T follicular helper cell (primary cell): Measurements from ENCODE around the gene C11orf52.
"Not testable (repeated sequence)": the region's sequence is repeated elsewhere in the genome, so short reads cannot be mapped to it uniquely, and the experiment has no call there.

Experiments
- DNase-seq: peaks from one replicate; pipeline ENCODE4 v3.0.0-alpha.2; 2020; ENCODE audit warnings: low read depth
- total RNA-seq, 2 experiments: gene quantifications; one replicate each; lab custom pipeline; 2026; lab: John Stamatoyannopoulos, UW

C11orf52 gene, protein sequence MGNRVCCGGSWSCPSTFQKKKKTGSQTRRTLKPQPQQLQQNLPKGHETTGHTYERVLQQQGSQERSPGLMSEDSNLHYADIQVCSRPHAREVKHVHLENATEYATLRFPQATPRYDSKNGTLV
- 0 reads per million in 2 experiments for total RNA-seq

DNA sequence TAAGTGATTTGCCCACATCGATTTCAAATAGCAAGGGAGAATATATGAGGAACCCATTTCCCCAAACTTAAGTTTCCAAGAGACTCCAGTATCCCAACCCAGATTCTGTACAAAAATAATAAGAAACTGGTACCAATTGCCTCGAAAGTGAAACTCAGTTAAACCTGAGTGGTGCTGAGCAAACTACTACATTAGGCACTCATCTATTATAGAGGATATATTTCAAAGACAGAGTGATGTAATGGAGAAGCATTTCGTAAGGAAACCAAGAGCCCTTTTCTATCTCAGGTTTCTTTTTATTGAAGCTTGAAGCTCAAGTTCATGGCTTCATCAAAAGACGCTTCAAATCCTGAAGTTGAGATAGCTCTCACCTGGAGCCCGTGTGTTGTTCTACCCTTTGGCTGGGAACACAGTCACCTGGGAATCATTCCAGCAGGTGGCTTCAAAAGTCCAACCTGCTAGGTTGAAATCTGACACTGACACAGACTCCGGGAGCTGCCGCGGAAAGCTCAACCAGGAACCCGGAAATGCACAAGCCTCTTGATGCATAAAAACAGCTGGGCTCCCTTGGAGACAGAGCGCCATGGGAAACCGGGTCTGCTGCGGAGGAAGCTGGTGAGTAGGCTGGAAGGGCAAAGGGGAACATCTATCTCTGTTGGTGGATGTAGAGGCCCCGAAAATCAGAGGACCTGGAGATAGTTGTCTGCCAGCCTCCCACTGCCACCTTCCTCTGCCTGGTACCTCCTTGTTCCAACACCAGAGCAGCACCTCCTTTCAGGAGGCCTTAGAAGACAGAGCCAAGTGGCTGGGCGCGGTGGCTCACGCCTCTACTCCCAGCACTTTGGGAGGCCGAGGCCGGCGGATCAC, at the start of gene C11orf52:
Gene C11orf52, plus strand, starts transcription at position 524 of the 867 bp plus-strand sequence. Its CDS starts 60 bp downstream, at position 584.
- DNase-seq, result no peak

DNA sequence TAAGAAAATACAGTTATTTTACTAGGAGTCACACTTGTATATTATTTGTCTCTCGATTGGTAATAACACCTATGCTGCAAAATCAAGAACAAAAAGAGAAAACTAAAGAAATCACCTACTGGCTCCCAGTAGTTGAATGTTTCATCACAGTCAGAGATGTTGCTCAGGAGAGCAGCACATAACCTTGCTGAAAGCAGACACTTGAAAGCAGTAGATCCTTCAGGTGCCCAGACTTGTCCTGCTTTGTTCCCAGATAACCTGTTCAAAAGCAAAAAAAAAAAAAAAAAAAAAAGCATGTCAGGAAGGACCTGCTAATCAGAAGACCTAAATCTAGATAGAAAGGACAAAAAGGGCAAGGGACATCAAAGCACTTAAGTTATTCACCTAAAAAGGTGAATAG, 48.6 kb upstream of the C11orf52 start:
- no peak for DNase-seq

DNA sequence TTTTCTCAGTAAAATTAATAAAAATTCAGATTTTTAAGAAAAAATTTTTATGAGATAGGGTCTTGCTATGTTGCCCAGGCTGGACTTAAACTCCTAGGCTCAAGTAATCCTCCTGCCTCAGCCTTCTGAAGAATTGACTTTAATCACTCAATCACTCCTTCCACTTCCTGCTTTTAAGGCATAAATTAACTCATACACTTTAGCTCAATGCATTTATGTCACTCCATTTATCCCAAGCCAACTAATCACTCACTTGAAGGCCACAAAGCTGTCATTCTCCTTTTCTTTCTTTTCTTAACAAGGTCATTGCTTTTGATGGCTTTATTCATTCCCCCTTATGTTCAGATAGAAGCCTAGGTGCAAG, 48.2 kb upstream of the C11orf52 start:
- no peak for DNase-seq

- DNase-seq, result peak; percentile 86
These were observed 47.6 kb upstream of the C11orf52 start, which contains the start of gene ALG9 for GRCh38 chr11:111870886-111871692. ALG9 (minus strand) TSS chr11:111871581; CDS start chr11:111871482, 99 bp downstream.

DNA sequence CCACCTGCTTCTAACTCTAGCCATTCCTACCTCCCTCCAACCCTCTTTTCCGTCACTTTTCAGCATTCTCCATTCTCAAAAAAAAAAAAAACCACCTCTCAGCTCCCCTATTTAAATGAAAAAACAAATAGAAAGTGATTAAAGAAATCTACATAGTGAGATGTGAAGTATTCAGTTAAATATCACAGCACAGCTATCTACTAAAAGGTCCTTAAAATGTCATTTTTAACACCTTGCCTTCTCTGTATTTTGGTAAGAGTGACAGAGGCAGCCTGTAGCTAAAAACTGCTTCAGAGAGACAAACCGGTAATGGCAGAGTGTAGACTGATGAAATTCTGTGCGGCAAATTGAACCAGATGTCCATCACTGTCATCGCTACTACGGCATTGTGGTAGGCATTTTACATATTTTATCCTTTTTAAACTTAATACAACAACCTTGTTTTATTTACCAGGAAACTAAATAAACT, 47.0 kb upstream of the C11orf52 start:
- DNase-seq, result no peak

GRCh38 chr11:111878385-111878848, 40.3 kb upstream of the C11orf52 start:
- no peak for DNase-seq

DNA sequence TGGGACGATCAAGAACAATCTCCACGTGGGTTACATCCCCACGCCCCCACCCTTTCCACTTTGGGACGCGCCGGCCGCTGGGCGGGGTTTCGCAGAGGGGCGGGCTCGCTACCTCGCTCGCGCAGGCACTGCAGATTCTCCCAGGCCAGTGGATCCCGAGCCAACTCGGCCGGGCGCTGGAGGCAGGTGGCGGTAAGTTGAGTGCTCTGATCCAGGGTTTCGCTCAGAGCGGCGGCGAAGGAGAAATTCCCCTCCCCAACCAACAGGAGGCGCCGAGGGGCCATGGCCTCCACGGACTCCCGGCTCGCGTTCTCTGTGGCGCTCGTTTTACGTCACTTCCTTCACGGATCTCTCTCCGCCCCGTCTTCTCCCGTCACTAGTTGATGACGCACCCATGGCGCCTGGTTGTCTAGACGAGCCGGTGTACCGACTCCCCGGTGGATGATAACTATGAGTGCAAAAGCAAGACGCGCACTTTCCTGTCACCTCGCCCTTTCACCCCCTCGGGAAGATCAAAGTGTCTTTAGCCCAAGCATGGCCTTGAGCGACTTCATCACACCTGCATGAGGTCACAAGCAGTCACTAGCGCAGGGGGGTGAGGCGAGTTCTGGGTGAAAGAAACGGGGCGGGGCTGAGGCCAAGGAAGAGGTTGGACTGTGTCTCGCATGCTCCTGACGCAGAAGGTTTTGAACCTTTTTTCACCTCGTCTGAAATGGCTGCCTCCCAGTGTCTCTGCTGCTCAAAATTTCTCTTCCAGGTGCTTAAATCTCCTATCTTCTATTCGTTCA, 39.7 kb upstream of the C11orf52 start, which contains the start of the genes CFAP68 and FDXACB1:
Gene CFAP68, plus strand, starts transcription at position 693 of the 788 bp plus-strand sequence. Its CDS starts 20 bp downstream, at position 713.
Gene FDXACB1, minus strand, starts transcription at position 317 of the 788 bp plus-strand sequence. Its CDS starts 33 bp downstream, at position 284.
- peak; percentile 95 for DNase-seq

GRCh38 chr11:111879637-111879960, 39.1 kb upstream of the C11orf52 start:
- DNase-seq, result no peak

- DNase-seq, result no peak
These were observed 36.5 kb upstream of the C11orf52 start for GRCh38 chr11:111882202-111882601.

GRCh38 chr11:111885053-111885452, 33.7 kb upstream of the C11orf52 start:
- DNase-seq, result not testable (repeated sequence)

GRCh38 chr11:111886032-111886431, 32.7 kb upstream of the C11orf52 start:
- DNase-seq, result no peak

- DNase-seq, result no peak
These were observed 31.9 kb upstream of the C11orf52 start for GRCh38 chr11:111886844-111887243.

- DNase-seq, result no peak
These were observed 13.3 kb upstream of the C11orf52 start for GRCh38 chr11:111905411-111905810.

- DNase-seq, result no peak
These were observed 12.0 kb upstream of the C11orf52 start for GRCh38 chr11:111906680-111907079.

GRCh38 chr11:111908639-111909305, 9.9 kb upstream of the C11orf52 start:
- no peak for DNase-seq

GRCh38 chr11:111909378-111909777, 9.3 kb upstream of the C11orf52 start:
- DNase-seq, result no peak

GRCh38 chr11:111910676-111911562, 7.8 kb upstream of the C11orf52 start:
- DNase-seq, result no peak

- DNase-seq, result no peak
These were observed 6.9 kb upstream of the C11orf52 start, which contains the start of gene CRYAB for GRCh38 chr11:111911563-111912401. CRYAB (minus strand) TSS chr11:111911770; CDS start chr11:111911724, 46 bp downstream.

GRCh38 chr11:111912535-111912934, 6.2 kb upstream of the C11orf52 start, which contains the start of gene HSPB2:
HSPB2 (plus strand) TSS chr11:111912734; CDS start chr11:111912830, 96 bp downstream.
- no peak for DNase-seq
